ENCODE data around the gene NAB2.

- TF ChIP-seq CTCF (IDR thresholded peaks at IDR 0.05) (no peak), POLR2A (IDR thresholded peaks at IDR 0.05) (no peak)
Measured at GRCh38 chr12:57090490-57090889, 1.6 kb downstream of the NAB2 start.
